ENCODE results near the gene NBEA.
A peak's percentile ranks its signal among the peaks of the same experiment; 100 is the strongest.

The NBEA gene

GRCh38 chr13:35693134-35693784, 751.2 kb downstream of the NBEA start:
- no peak for DNase-seq

GRCh38 chr13:35694031-35694430, 752.0 kb downstream of the NBEA start:
- DNase-seq: no peak

DNA sequence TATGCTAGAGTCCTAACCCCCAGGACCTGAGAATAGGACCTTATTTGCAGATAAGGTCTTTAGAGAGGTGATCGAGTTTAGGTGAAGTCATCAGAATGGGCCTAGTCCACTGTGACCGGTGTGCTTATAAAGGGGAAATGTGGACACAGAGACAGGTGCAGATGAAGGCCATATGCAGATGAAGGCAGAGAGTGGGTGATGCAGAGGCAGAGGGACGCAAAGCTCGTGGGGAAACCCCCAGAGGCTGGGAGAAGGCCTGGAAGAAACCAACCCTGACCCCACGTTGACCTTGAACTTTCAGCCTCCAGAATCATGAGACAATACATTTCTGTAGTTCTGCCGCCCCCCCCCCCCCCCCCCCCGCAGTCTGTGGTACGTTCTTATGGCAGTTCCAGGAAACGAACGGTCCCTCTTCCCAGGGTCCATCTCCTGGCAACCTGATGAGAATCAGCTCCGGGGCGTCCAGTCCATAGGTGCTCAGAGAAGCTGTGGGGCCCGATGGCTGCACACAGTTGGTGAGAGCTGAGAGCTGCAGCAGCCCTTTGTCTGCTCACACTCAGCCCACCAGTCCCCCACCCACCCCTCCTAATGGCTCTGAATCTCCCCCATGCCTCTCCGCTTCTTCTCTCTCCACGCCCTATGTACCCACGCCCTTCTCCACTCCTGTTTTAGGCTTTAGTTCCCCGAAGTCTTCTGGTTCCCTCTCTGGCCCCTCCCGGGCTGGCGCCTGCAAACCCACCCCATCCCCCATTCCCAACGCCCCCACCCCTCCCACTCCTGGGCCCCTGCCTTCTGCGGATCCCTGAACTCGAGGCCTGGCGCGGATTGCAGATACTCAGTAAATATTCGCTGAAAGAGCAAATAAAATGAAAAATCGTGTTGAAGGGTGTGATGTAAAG, 752.7 kb downstream of the NBEA start:
- no peak for DNase-seq

GRCh38 chr13:35695448-35695770, 753.3 kb downstream of the NBEA start:
- DNase-seq: no peak

- no peak for DNase-seq
Observed at GRCh38 chr13:35697186-35697730, 755.2 kb downstream of the NBEA start.

DNA sequence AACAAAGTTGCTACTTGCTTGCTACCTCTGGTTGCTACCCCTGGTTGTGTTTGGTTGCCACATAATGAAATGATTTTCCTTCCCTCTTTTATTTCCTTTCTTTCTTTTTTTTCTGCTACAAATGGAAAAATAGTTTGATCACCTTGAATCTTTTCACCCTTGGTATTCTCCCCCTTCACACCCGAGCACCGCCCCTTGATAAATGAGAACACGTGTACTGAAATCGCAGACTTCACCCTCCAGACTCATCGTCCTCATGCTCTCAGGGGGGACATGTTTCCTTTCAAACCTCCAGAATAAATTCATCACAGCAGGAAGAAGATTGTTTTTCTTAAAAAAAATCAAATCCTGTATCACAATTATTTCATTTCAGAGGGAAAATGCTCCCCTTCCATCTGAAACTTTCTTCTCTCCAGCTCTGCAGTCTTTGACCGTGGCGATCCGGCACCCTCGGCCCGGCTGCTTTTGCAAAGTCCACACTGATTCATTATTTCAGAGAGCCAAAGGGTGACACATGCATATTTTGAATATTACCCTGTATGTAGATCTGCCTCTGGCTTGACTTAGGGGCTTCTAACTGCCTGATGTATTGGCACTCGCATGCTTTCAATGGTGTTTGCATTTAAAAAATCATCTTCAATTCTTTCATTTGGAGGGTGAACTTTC, 757.0 kb downstream of the NBEA start:
- DNase-seq: no peak

DNA sequence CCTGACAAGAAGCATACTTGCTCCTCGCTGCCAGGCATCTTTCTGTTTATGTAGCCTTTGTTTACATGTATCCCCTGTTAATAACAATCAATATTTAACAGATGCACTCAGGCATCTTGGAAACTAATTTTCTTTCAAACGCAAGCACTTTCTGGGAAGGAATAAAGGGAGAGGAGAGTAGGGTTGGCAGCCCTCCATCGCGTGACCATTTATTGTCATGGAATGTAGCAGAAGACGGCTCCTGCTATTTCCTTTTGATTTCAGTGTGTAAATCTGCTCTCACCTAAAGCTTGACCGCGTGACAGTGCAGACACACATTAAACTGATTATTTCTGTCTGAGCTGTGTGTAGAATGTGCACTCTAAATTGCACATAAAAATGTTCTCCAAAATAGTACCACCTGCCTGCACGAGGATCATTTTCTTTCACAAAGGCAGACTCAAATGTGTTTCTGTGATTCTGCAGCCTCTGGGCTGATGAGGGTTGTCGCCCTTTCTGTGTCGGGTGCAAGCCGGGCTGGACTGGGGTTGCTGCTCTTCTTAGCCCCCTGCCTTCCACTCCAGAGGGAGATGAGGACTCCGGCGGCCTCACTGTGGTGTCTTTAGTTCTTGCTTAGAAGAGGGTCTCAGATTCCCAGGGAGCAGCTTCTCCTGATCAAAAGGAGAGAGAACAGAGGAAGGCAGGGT, 757.9 kb downstream of the NBEA start:
- peak; percentile 13 for DNase-seq

- DNase-seq: no peak
Observed at GRCh38 chr13:35700671-35701070, 758.6 kb downstream of the NBEA start.

GRCh38 chr13:35702316-35702715, 760.2 kb downstream of the NBEA start:
- no peak for DNase-seq

- no peak for DNase-seq
Observed at GRCh38 chr13:35703061-35703460, 761.0 kb downstream of the NBEA start.

DNA sequence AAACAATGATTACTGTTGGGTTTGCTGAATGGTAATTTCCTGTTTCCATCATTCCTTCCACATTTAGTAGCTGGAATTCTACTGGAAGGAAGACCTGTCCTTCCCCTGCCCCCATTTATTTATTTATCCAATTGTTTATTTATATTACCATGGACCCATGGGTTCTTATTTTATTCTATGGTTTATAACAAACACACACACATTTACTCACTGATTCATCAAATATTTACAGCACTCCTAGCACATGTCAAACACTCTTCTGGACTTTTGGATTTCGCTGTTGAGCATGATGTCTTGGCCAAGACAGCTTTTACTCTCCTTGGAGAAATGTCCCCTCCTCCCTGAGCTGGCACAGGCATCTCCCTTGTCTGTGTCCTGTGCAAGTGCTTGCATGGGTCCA, 762.3 kb downstream of the NBEA start:
- DNase-seq: no peak

GRCh38 chr13:35706281-35706680, 764.2 kb downstream of the NBEA start:
- no peak for DNase-seq

GRCh38 chr13:35706721-35707120, 764.7 kb downstream of the NBEA start:
- DNase-seq: no peak

- no peak for DNase-seq
Observed at GRCh38 chr13:35711909-35712308, 769.8 kb downstream of the NBEA start.

DNA sequence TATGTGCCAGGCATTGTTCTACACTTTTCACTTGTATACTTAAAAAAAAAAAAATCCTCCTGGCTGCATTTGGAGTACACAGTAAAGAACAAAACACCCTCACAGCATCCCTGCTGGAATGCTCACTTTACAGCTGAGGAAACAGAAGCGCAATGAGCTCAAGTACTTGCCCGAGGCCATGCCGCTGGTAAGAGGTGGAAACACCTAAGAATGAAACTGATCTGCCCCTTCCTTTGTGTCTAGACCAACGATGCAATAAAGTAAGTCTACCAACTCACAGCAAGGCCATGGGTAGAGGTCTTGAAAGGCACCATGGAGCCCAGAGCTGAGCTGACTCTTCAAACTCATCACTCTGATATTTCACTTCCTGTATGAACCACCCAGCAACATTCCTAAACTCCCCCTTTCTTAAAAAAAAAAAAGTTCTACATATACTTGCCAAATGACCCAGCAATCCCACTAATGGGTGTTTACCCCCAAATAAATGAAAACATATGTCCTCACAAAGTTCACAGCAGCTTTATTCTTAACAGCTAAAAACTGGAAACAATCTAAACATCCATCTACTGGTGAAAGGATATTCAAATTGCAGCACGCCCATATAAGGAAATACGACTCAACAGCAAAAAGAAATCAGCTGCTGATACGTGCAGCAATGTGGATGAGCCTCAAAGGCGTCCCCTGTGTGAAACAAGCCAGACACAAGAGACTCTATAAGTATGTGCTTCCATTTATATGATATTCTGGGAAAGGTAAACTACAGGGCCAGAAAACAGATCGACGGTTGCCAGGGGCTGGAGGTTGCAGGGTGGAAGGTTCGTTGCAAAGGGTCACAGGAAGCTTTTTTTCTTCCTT, 771.1 kb downstream of the NBEA start:
- DNase-seq: no peak

DNA sequence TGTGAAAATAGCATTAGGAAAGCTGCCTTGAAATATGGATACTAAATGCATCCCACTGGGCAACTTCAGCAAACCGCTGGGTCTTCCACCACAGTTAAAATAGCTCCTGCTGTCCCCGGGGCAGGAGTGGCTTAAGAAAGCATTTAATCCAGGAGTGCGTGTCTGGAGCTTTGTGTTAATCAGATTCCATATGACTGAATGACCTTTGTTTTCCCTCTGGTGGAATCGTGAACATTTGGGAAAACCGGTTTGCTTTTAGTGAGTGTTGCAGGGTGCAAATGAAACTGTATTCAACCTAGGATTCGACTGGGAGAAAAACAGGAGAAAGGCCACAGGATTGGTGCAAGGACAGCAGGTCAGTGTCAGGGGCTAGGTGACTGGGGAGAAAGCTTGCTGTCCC, 772.1 kb downstream of the NBEA start:
- DNase-seq: no peak

DNA sequence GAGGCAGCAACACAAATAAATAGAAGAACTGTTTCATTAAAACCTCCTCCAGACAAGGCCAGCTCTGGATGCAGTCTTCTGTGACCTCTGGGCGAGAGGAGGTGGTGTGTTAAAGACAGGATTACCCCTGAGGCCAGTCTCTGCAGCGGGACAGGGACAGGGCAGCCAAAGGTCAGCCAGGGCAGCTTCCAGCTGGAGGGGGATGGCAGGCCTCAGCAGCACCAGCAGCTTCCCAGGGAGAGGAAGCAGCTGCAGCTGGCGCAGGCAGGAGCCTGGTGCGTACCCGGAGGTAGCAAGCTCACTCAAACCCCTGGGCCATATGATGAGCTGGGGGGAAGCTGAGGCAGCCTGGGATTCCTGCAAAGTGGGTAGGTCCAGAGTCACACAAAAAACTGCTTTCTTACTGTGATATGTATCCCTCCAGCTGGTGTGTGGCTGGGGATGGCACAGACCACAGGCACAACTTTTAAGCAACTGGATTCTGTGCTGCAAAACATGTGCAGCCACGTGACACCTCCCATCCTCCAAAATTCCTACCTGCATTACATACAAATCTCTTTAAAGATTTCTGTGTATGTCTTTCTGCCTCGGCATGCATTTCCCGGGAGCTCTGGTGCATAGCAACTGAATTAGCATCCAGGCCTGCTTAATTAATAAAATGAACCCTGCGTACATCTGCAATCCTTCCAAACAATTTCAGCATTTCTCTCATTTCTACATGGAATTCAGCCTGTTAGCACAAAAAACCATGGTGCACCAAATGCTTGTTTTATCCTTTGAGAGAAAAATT, 772.7 kb downstream of the NBEA start:
- no peak for DNase-seq

DNA sequence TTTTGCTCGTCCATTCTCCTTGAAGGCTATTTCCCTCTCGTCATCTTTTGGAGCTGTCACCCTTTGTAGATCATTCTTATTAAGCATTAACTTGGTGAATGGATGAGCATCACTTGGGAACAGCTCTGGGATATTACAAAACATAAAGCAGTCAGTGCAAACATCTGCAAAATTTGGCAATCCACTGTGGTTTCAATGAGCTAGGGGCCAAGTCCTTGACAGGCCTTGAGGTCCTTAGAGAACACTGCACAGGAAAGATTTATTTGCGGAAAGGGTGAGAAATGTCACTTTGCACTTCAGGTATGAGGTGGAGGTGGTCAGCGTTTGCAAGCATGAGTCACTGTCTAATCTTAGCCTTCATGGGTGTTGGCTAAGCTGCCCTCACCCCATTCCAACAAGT, 774.1 kb downstream of the NBEA start:
- DNase-seq: no peak

GRCh38 chr13:35716729-35717128, 774.7 kb downstream of the NBEA start:
- DNase-seq: no peak

GRCh38 chr13:35718084-35718483, 776.0 kb downstream of the NBEA start:
- DNase-seq: no peak

GRCh38 chr13:35720290-35720689, 778.2 kb downstream of the NBEA start:
- DNase-seq: no peak

Measured in DMS79 treated with DMSO at 0.1 percent for 48 hours (cell line).